Amygdala (tissue), 56 donors: Measurements from ENCODE around the gene SIRPB1.
"Not testable (repeated sequence)": the region's sequence is repeated elsewhere in the genome, so short reads cannot be mapped to it uniquely, and the experiment has no call there.

ENCODE experiments used
- DNase-seq, 56 donors: peaks; one replicate each; lab custom pipeline; 2025; lab: John Stamatoyannopoulos, UW

Gene SIRPB1

GRCh38 chr20:1619861-1620444 is at the start of gene SIRPB1:
SIRPB1 (minus strand) TSS chr20:1620009; CDS start chr20:1619944, 65 bp downstream.
- peak in 2 of 56 donors; percentile 4 to 17 for DNase-seq

GRCh38 chr20:1669304-1669703 is 49.5 kb upstream of the SIRPB1 start:
- DNase-seq = no peak

- no peak for DNase-seq
These were observed 47.8 kb upstream of the SIRPB1 start for GRCh38 chr20:1667502-1668085.

GRCh38 chr20:1666802-1667201 is 47.0 kb upstream of the SIRPB1 start:
- no peak for DNase-seq

GRCh38 chr20:1665345-1665744 is 45.5 kb upstream of the SIRPB1 start:
- DNase-seq = no peak

GRCh38 chr20:1664911-1665310 is 45.1 kb upstream of the SIRPB1 start:
- no peak for DNase-seq

- DNase-seq = no peak
These were observed 44.1 kb upstream of the SIRPB1 start for GRCh38 chr20:1663917-1664316.

GRCh38 chr20:1661542-1662299 is 41.9 kb upstream of the SIRPB1 start:
- DNase-seq = no peak

GRCh38 chr20:1660246-1660645 is 40.4 kb upstream of the SIRPB1 start:
- no peak for DNase-seq

- DNase-seq = no peak
These were observed 37.9 kb upstream of the SIRPB1 start, which contains the start of gene SIRPG for GRCh38 chr20:1657556-1658334. SIRPG (minus strand) TSS chr20:1657779; CDS start chr20:1657714, 65 bp downstream.

- no peak for DNase-seq
These were observed 37.0 kb upstream of the SIRPB1 start for GRCh38 chr20:1656844-1657243.

GRCh38 chr20:1654996-1655395 is 35.2 kb upstream of the SIRPB1 start:
- DNase-seq = no peak

- DNase-seq = no peak
These were observed 33.2 kb upstream of the SIRPB1 start for GRCh38 chr20:1652960-1653359.

GRCh38 chr20:1652104-1652503 is 32.3 kb upstream of the SIRPB1 start:
- DNase-seq = no peak

- no peak for DNase-seq
These were observed 31.7 kb upstream of the SIRPB1 start for GRCh38 chr20:1651268-1652058.

- DNase-seq = no peak
These were observed 28.3 kb upstream of the SIRPB1 start for GRCh38 chr20:1648101-1648500.

- no peak for DNase-seq
These were observed 27.2 kb upstream of the SIRPB1 start for GRCh38 chr20:1646975-1647431.

GRCh38 chr20:1644101-1644962 is 24.5 kb upstream of the SIRPB1 start:
- no peak for DNase-seq

- DNase-seq = not testable (repeated sequence)
These were observed 18.8 kb upstream of the SIRPB1 start for GRCh38 chr20:1638643-1639042.
